ENCODE results near the gene WDR73.

WDR73 gene

GRCh38 chr15:84620626-84621025 lies 33.5 kb downstream of the WDR73 start:
- no peak for DNase-seq (ENCODE audit: low read depth in 2 of 2, low spot score in 1 of 2)

- no peak for DNase-seq (ENCODE audit: low read depth in 2 of 2, low spot score in 1 of 2)
These were observed 37.8 kb downstream of the WDR73 start for GRCh38 chr15:84616235-84616634.

- DNase-seq (ENCODE audit: low read depth in 2 of 2, low spot score in 1 of 2): no peak
These were observed 42.5 kb downstream of the WDR73 start for GRCh38 chr15:84611631-84612030.

- DNase-seq (ENCODE audit: low read depth in 2 of 2, low spot score in 1 of 2): no peak
These were observed 44.1 kb downstream of the WDR73 start for GRCh38 chr15:84609818-84610525.

- no peak for DNase-seq (ENCODE audit: low read depth in 2 of 2, low spot score in 1 of 2)
These were observed 45.3 kb downstream of the WDR73 start for GRCh38 chr15:84608707-84609284.

- DNase-seq (ENCODE audit: low read depth in 2 of 2, low spot score in 1 of 2): no peak
These were observed 47.4 kb downstream of the WDR73 start for GRCh38 chr15:84606653-84607120.

- DNase-seq (ENCODE audit: low read depth in 2 of 2, low spot score in 1 of 2): no peak
These were observed 48.6 kb downstream of the WDR73 start for GRCh38 chr15:84605554-84605882.

- peak in 1 of 2 donors; percentile 29 for DNase-seq (ENCODE audit: low read depth in 2 of 2, low spot score in 1 of 2)
These were observed 49.1 kb downstream of the WDR73 start for GRCh38 chr15:84604826-84605553.

- DNase-seq (ENCODE audit: low read depth in 2 of 2, low spot score in 1 of 2): no peak
These were observed 50.3 kb downstream of the WDR73 start for GRCh38 chr15:84603630-84604379.

- no peak for DNase-seq (ENCODE audit: low read depth in 2 of 2, low spot score in 1 of 2)
These were observed 52.6 kb downstream of the WDR73 start for GRCh38 chr15:84601555-84601838.

- peak; percentile 85 to 86 for DNase-seq (ENCODE audit: low read depth in 2 of 2, low spot score in 1 of 2)
These were observed 53.2 kb downstream of the WDR73 start, which contains the start of gene ZSCAN2 for GRCh38 chr15:84600687-84601554. TSS of gene ZSCAN2 (plus strand) at chr15:84601009. CDS start at chr15:84603928, 2,919 bp downstream.

GRCh38 chr15:84600331-84600686 lies 53.8 kb downstream of the WDR73 start:
- DNase-seq (ENCODE audit: low read depth in 2 of 2, low spot score in 1 of 2): peak; percentile 18 to 20

GRCh38 chr15:84599906-84600305 lies 54.2 kb downstream of the WDR73 start:
- DNase-seq (ENCODE audit: low read depth in 2 of 2, low spot score in 1 of 2): no peak

- no peak for DNase-seq (ENCODE audit: low read depth in 2 of 2, low spot score in 1 of 2)
These were observed 55.1 kb downstream of the WDR73 start for GRCh38 chr15:84598993-84599392.

- DNase-seq (ENCODE audit: low read depth in 2 of 2, low spot score in 1 of 2): no peak
These were observed 55.8 kb downstream of the WDR73 start for GRCh38 chr15:84598250-84598649.

- no peak for DNase-seq (ENCODE audit: low read depth in 2 of 2, low spot score in 1 of 2)
These were observed 56.8 kb downstream of the WDR73 start for GRCh38 chr15:84597296-84597695.

- no peak for DNase-seq (ENCODE audit: low read depth in 2 of 2, low spot score in 1 of 2)
These were observed 58.4 kb downstream of the WDR73 start for GRCh38 chr15:84595660-84596059.

- DNase-seq (ENCODE audit: low read depth in 2 of 2, low spot score in 1 of 2): no peak
These were observed 59.3 kb downstream of the WDR73 start for GRCh38 chr15:84594617-84595290.

- DNase-seq (ENCODE audit: low read depth in 2 of 2, low spot score in 1 of 2): no peak
These were observed 62.3 kb downstream of the WDR73 start for GRCh38 chr15:84591815-84592214.

GRCh38 chr15:84590406-84590805 lies 63.7 kb downstream of the WDR73 start:
- DNase-seq (ENCODE audit: low read depth in 2 of 2, low spot score in 1 of 2): no peak
